ENCODE measurements around the gene ELMOD3.
"Not testable (repeated sequence)": the region's sequence is repeated elsewhere in the genome, so short reads cannot be mapped to it uniquely, and the experiment has no call there.

Gene ELMOD3

DNA sequence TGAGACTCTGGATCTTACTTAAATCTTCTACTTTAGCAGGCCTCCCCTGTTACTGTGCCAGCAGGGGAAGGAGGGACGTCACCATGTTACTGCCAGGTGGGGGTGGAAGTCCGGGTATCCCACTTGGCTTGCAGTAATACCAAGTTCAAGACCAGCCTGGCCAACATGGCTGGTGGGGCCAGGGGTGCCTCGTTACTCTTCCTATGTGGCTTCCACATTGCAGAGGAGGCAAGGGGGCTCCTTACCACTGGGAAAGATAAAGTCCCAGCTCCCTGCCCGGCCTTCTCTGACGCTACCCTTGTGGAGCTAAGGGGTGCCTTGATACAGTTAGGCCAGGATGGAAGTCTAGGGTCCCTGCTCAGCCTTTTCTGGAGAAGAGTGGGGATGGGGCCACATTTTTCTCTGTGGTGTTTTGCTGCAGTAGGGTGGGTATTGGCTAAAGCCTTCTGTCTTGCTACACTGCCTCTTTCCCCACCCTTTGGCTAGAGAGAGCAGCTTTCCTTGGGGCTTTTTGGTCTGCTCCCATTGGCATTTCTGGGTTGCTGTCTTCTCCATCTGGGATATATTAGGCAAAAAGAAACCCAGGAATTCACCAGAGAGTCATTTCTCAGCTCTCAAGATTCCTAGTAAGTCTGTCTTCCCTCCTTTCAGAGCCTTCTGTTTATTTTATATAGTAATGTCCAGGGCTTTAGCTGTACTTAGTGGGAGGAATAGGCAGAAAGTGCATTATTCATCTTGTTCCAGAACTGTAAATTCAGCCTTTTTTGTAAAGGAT lies 21.9 kb downstream of the ELMOD3 start:
- DNase-seq (ENCODE audit: low spot score), result no peak

DNA sequence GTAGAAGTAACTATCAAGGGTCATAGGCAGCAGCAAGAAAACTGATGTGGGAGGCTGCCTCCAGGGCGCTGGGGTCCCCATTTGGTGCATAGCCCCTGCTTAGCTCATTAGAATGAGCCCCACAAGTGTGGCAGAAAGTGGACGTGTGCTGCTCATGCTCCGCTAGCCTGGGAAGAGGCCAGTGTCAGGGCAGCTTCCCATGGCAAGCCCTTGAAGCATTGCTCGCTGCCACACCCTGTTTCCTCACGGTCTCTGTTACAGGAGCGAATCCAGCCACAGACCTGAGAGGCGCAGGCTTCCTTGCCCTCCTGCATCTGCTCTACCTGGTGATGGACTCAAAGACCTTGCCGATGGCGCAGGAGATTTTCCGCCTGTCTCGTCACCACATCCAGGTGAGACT lies 22.5 kb downstream of the ELMOD3 start:
- DNase-seq (ENCODE audit: low spot score), result no peak

DNA sequence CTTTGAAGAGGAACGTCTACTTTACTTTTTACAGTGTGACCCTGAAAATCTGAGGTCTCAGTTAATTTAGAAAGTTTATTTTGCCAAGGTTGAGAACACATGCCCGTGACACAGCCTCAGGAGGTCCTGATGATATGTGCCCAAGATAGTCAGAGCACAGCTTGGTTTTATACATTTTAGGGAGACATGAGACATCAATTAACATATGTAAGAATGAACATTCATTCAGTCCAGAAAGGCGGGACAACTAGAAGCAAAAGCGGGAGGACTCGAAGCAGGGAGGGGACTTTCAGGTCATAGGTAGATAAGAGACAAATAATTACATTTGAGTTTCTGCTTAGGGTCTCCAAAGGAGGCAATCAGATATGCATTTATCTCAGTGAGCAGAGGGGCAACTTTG lies 23.7 kb downstream of the ELMOD3 start:
- DNase-seq (ENCODE audit: low spot score), result no peak

DNA sequence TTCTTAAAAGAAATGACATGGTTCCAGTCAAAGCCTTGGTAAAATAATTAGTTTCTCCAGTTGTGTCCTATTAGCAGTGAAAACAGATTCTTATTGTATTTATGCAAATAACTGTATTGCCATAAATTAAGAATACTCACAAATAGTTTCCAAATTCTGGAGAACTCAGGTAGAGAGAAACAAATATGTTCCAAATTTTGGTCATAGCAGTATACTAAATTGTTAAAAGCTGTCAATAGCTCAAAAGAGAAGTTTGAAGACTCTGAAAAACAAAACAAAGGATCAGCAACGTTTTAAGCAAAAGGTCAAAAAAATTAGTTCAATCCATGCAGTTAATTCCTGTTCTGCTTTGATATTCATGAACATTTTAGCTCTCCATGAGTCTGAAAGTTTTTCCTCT lies 25.5 kb downstream of the ELMOD3 start:
- DNase-seq (ENCODE audit: low spot score), result no peak

DNA sequence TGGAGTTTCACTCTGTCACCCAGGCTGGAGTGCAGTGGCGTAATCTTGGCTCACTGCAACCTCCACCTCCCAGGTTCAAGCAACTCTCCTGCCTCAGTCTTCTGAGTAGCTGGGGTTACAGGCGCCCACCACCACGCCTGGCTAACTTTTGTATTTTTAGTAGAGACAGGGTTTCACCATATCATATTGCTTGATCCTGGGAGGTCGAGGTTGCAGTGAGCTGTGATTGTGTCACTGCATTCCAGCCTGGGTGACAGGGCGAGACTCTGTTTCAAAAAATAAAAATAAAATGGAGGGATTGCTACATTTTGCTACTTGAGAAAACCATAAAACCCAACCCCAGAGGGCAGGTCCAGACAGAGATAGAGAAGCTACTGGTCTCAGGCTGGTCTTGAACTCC lies 28.6 kb downstream of the ELMOD3 start:
- not testable (repeated sequence) for DNase-seq (ENCODE audit: low spot score)

DNA sequence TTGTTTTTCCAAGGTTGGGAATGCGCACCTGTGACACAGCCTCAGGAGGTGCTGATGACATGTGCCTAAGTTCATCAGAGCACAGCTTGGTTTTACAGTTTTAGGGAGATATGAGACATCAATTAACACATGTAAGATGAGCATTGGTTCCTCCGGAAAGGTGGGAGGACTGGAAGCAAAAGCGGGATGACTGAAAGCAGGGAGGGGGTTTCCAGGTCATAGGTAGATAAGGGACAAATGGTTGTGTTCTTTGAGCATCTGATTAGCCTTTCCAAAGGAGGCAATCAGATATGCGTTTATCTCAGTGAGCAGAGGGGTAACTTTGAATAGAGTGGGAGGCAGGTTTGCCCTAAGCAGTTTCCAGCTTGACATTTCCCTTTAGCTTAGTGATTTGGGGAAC lies 29.3 kb downstream of the ELMOD3 start:
- no peak for DNase-seq (ENCODE audit: low spot score)

DNA sequence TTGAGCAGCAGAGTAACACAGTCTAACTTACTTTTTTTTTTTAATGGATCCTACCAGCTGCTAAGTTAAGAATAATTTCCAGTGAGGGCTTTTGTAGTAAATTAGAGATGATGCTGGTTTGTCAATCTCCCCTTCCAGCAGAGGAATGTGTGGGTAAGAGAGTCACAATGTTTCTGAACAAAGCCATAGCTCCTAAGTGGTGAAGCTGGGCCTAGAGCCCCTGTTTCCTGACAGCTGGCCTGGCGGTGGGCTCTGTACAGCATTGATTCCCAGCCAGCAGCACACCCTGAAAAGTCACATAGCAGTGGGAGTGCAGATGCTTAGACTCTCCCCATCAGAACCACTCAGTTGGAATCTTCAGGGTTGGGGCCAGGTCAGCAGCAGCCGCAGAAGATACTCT lies 31.2 kb downstream of the ELMOD3 start:
- DNase-seq (ENCODE audit: low spot score), result no peak

DNA sequence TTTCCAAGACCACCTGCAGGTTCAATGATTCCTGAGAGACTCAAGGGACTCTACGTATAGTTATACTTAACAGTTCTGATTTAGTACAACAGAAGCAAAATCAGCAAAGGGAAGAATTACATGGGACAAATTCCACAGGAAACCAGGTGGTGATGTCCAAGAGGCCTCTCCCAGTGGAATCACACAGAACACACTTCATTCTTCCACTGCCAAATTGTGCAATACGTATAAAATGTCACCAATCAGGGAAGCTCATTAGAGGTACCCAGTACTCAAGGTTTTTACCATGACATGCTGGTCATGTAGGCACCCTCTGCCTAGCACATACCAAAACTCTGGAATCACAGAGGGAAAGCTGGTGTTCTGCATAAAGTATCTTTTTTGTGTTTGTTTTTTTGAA lies 33.2 kb downstream of the ELMOD3 start:
- DNase-seq (ENCODE audit: low spot score), result no peak

DNA sequence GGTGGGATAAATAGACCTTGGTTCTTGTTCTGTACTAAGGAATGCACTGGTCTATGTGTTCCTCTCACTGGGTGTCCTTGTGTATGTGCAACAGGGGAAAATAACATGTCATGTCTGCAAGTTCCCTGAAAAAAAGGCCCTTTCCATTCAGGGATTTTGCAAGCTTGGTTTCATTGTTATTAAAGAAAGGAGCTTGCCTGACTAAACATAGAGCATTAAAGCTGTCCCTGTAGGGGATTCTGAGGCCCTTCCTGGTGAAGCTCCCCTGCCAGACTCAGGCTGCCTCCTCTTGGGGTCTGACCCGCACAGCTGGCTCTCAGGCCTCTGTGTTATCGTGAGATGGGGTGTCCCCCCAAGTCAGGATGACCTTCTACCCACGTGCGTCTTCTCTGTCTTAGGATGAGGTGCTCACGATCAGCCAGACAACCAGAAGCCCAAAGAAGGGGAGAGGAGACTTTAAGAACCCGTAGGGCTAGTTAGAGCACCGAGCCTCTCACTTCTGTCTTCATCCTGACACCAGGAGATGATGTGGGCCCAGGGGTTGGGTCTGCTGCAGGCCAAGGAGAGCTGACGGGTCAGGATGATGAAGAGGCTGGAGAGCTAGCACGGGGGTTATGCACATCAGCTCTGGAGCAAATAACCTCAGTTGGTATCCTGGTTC lies 34.4 kb downstream of the ELMOD3 start:
- no peak for DNase-seq (ENCODE audit: low spot score)

DNA sequence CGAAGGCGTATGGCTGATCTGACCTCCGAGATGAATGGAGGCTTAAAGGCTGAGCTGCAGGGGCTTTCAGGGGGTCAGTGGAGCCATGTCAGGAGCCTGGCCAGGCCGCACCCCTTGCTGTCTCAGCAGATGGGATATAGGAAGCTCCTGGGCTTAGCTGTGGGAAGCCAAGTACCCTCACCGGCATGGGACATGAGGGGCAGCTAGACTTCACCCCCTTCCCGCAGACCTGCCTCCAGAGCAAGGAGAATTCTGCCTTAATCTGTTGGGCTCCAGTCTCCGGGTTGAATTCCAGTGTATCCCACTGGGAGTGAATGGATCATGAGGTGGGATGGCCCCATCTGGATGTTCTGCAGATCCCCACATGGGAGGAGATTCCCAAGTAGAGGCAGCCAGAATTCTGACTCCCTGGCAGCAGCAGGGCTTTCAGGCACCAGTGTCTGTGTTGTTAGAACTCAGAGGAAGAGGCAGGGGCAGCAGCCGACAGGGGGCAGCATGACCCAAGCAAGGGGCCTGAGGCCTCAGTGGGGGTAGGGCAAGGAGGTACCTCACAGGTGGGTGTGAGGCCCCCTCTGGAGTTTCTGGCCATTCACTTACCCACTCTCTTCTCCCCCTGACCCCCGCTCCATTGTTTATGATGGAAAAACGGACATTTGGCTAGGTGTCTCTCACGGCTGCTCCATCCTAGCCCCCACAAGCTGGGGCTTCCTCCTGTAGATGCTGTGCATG lies 36.5 kb downstream of the ELMOD3 start:
- DNase-seq (ENCODE audit: low spot score), result peak; percentile 52

DNA sequence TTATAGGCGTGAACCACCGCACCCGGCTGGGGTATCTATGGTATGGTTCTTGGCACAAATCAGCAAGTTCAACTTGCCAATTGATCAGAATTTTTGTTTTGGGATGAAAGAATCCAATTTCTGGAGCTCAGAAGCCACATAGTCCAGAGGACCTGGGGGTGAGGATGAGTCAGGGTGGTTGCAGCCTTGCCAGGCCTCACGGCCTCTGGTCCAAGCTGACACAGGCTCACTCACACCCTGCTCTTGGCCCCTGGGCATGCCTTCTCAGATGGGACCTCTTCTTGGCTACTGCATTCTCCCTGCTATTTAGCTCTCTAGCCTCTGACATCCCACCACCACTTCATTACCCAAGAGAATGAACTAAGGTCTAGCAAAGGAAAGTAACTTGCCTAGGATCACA lies 39.3 kb downstream of the ELMOD3 start:
- DNase-seq (ENCODE audit: low spot score), result no peak

DNA sequence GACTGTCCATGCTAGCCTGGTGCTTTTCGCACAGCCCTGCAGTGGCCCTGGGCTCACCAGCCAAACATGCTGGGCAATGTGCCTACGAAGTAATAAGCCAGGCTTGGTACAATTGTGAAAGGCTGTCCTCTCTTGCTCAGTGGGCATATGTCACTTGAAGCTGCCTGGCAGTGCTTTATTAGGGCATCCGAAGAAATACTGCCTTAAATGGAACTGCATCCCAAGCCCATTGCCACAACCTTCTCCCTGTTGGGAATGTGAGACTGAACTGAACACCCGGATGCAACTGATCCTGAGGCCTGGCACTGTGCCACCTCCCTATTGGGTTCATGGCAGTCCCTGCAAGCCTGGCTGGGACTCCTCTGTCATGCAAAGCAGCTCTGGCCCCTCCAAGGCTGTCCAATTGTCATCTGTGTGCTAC lies 39.7 kb downstream of the ELMOD3 start:
- no peak for DNase-seq (ENCODE audit: low spot score)

DNA sequence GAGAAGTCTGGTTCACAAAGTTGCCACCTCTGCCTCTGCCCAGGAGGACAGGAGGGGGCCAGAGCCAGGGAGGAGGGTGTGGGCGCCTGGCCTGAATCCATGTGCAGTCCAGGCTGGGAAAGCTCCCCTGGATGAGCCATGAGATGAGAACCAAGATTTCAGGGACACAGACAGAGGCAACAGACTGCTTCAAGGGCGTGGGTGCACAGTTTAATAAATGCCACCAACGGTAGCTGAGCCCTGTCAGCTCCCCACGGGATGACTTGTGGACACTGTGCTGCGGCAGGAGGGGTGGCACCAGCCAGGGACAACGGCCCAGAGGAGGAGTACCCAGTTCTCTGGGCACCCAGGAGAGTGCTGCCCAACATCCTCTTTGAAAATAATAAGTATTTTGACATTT lies 40.4 kb downstream of the ELMOD3 start:
- no peak for DNase-seq (ENCODE audit: low spot score)

DNA sequence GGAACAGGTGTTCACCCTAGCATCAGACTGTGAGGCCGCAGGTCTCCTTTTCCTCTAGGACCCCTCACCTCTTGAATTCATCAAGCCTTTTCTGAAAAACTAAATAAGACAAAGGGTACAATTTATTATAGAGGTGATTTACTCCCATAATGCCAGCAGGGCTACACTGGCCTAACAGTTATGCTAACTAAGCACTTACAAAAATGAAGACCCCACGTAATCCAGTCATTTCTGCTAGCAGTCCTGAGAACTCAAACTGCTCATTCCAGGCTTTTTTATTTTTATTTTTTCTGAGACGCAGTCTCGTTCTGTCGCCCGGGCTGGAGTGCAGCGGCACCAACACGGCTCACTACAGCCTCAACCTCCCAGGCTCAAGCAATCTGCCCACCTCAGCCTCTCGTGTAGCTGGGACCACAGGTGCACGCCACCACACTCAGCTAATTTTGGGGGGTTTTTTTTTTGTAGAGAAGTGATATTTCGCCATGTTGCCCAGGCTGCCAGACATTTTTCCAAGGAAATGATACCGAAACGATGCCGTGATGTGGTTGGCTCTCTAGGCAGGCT lies 41.4 kb downstream of the ELMOD3 start:
- no peak for DNase-seq (ENCODE audit: low spot score)

DNA sequence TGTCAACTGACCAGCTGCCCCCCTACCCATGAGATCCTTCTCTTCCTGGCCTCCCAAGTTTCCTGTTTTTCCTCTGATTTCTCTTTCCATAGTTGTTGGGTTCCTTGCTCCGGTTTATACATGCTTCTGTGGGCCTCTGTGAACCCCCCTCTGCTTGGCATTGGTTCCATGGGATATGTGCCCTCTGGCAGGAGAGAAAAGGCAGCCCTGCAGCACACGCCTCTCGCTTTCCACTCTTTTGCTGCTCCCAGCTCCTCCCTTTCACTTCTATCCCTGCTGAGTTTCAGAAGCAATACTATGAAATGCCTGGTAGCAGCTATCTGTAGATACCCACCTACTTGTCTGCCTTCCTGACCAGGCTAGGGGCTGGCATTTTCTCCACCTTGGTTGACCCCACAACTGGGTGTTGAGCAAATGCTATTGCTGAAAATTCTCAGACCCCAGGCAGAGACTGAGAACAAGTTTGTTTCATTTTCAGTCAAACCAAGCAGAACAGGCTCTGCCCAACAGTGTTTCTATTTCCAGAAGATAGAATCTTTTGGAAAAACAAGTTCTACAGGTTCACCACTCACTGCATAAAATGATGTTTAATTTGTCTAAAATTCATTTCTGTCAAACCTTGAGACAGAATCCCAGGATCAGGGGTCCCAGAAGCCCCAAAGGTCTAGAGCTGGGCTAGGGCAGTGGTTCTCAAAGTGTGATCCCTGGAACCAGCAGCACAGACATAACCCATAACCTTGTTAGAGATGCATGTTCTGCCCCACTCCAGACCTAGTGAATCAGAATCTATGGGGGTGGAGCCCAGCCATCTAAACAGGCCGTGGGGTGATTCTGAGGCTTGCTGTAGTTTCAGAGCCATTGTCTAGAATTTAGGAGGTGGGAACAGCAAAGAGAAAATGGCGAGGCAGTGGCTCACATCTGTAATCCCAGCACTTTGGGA lies 42.2 kb downstream of the ELMOD3 start:
- DNase-seq (ENCODE audit: low spot score), result no peak

DNA sequence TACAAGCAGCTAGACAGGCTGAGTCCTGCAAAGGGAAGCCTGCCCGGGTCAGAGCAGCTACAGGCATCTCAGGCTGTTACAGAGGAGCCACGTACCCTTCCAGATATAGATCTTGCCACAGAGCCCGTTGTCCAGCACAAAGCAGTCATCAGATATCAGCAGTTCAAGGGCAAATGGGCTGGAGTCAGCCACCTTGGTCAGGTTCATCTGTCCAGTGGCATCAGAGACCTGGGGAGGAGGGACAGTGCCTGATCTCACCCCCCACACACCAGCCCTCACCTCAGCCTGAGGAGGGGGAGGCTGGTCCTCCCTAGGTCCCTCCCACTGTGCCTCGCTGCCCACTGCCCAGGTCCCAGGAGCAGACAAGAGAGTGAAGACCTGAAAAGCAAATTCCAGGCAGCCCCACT lies 43.4 kb downstream of the ELMOD3 start:
- DNase-seq (ENCODE audit: low spot score), result no peak

DNA sequence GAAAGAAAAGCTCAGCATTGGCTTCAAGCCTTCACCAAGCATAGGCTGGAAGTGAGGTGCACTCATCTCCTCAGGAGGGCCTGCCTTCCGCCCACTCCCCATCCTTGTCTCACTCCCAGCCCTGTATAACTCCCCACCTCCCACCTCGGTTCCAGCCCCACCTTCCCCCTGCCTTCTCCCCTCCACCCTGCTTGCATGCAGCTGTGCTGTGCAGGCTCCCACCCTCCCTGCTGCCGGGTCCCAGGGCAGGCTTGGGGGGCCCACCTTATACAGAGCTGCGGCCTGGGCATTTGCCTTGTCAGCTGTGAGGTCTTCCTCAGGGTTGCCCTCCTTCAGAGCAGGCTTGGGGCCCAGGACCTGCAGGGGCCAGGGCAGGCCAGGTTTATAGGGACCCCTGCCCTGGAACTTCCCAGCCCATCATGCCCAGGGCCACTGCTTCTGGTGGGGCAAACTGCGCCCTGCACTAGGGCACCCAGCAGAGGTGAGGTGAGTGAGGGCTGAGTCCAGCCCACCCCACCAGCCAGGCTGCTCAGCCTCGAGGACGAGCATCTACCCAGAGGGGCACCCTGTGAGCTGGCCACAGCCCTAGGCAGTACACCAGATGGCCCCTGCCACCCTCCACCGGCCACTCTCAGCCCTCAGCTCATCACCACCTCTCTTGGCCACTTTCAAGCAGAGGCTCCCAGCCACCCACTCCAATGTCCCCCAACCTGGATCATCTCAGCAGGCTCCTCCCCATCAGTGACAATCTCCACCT lies 44.0 kb downstream of the ELMOD3 start:
- DNase-seq (ENCODE audit: low spot score), result no peak

DNA sequence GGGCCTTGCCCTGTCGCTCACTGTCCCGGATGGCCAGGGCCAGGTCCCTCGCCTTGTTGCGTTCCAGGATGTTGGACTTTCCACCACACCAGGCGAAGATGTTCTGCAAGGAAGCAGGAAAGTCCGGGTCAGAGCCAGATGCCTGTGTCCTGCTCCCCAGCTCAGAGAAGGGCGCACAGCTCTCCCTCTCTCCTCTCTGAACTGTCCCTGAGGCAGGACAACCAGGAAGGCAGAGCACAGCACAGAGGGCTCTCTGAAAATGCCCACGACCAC lies 44.5 kb downstream of the ELMOD3 start:
- no peak for DNase-seq (ENCODE audit: low spot score)

DNA sequence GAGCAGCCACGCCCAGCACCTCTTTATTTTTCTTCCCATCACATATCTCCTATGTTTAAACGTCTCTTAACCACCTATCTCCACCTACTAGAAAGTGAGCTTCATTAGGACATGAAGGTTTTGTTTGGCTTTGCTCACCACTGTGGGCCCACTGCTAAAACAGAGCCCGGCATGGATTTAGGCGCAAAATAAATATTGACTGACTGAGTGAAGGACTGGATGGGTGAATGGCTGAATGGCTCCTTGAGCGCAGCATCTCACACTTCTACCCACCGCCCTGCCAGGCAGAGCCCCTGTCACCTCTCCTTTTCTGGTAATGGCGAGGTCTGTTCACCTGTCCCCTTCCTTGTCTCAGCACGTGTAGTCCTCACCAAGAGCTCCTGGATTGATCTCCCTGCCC lies 45.5 kb downstream of the ELMOD3 start:
- no peak for DNase-seq (ENCODE audit: low spot score)

DNA sequence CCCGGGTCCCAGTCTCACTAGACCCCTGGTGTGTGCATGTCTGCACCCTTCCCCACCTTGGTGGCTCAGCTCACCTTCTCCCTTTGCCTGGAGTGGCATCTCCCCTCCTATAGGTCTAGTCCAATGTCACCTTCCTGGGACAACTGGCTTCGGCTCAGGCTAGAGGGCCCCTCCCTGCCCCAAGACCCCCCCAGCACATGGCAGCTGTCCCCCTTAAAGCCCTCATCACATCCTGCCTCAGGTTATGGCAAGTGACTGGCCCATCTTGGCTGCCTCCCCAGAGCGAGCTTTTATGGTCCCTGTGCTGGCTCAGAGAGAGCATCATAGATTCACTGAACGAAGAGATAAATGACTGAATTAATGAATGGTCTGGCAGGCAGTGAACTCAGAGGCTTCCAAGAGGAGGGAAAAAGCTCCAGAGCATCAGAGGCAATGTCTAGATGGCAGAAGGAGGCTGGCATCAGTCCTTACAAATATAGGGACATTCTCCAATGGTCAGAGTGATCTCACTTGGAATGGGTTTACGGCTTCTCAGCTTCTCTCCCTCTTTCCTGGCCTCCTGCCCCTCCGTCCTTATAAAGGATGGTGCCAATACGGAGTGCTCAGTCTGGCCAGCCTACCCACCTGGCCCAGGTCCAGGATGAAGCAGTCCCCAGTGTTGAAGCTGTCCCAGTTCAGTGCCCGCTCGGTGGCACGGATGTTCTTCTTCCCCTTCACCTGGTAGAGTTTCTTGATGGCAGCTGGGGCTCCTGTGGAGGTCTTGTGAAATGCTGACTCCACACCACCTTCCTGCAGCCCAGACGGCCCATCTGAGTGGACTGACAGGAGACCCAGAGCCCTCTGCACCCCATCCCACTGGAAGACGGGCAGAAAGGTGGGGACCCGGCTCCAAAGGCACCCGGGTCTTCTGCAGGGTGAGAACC lies 46.2 kb downstream of the ELMOD3 start:
- DNase-seq (ENCODE audit: low spot score), result no peak
